AG09319 (cell line): Measurements from ENCODE around the gene OR2T27.
"Not testable (repeated sequence)": the region's sequence is repeated elsewhere in the genome, so short reads cannot be mapped to it uniquely, and the experiment has no call there.

Experiments
- DNase-seq: peaks from one replicate; pipeline ENCODE4 v3.0.0-alpha.2; 2010; ENCODE audit warnings: low read depth; ENCODE audit errors: extremely low read depth
- CTCF ChIP-seq: IDR thresholded peaks from 2 replicates; pipeline ENCODE4 v1.5.1; 2011; ENCODE audit warnings: low read depth, mild to moderate bottlenecking, inconsistent platforms, low read length, moderate library complexity

The OR2T27 gene

GRCh38 chr1:248695451-248696132, 40.3 kb upstream of the OR2T27 start:
- no peak for DNase-seq
- no peak for TF ChIP-seq CTCF

- DNase-seq = no peak
- TF ChIP-seq CTCF = no peak
These were observed 36.3 kb upstream of the OR2T27 start for GRCh38 chr1:248691567-248692155.

GRCh38 chr1:248688527-248689298, 33.4 kb upstream of the OR2T27 start:
- no peak for TF ChIP-seq CTCF
- DNase-seq = no peak

GRCh38 chr1:248686815-248687214, 31.5 kb upstream of the OR2T27 start:
- TF ChIP-seq CTCF = no peak
- no peak for DNase-seq

GRCh38 chr1:248681651-248682050, 26.3 kb upstream of the OR2T27 start:
- no peak for TF ChIP-seq CTCF
- no peak for DNase-seq

- TF ChIP-seq CTCF = no peak
- no peak for DNase-seq
These were observed 14.7 kb upstream of the OR2T27 start for GRCh38 chr1:248670003-248670402.

GRCh38 chr1:248663453-248664328, 8.4 kb upstream of the OR2T27 start:
- not testable (repeated sequence) for DNase-seq

- DNase-seq = not testable (repeated sequence)
These were observed 1.5 kb upstream of the OR2T27 start for GRCh38 chr1:248656797-248657196.

GRCh38 chr1:248648770-248649536, 6.4 kb downstream of the OR2T27 start:
- DNase-seq = not testable (repeated sequence)

- not testable (repeated sequence) for DNase-seq
These were observed 10.2 kb downstream of the OR2T27 start, which contains the start of gene OR2T35 for GRCh38 chr1:248645178-248645577. TSS of gene OR2T35 (minus strand) at chr1:248645278. CDS start at chr1:248639258, 6,020 bp downstream.
